Gastrocnemius medialis (tissue), 4 donors: ENCODE data around the gene ZRANB3.

Experiments
- POLR2A ChIP-seq, 2 donors: fragments of 450-650 bp; IDR thresholded peaks; one replicate each; pipeline ENCODE4 v1.6.1; 2017; ENCODE audit warnings: antibody characterized with exemption in 2 of 2, mild to moderate bottlenecking in 2 of 2, moderate library complexity in 2 of 2
- TF ChIP-seq, protein P1 (sequence below), 5 experiments: fragments of 450-650 bp in 3 of 5; fragments of 200-600 bp in 2 of 5; sonication (generic) in 2 of 5; IDR thresholded peaks in 4 of 5; conservative IDR thresholded peaks in 1 of 5; 1 replicate in 4 of 5; 2 replicates in 1 of 5; pipeline ENCODE4 v1.5.1; 2016 to 2019; ENCODE audit warnings: antibody characterized with exemption in 5 of 5, mild to moderate bottlenecking in 3 of 5, moderate library complexity in 3 of 5

- TF ChIP-seq, protein P1, sequence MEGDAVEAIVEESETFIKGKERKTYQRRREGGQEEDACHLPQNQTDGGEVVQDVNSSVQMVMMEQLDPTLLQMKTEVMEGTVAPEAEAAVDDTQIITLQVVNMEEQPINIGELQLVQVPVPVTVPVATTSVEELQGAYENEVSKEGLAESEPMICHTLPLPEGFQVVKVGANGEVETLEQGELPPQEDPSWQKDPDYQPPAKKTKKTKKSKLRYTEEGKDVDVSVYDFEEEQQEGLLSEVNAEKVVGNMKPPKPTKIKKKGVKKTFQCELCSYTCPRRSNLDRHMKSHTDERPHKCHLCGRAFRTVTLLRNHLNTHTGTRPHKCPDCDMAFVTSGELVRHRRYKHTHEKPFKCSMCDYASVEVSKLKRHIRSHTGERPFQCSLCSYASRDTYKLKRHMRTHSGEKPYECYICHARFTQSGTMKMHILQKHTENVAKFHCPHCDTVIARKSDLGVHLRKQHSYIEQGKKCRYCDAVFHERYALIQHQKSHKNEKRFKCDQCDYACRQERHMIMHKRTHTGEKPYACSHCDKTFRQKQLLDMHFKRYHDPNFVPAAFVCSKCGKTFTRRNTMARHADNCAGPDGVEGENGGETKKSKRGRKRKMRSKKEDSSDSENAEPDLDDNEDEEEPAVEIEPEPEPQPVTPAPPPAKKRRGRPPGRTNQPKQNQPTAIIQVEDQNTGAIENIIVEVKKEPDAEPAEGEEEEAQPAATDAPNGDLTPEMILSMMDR (IDR thresholded peaks at IDR 0.05 in 4 of 5, conservative IDR thresholded peaks at IDR 0.05 in 1 of 5): no peak
- TF ChIP-seq POLR2A (IDR thresholded peaks at IDR 0.05): no peak
These were observed 411.4 kb downstream of the ZRANB3 start for GRCh38 chr2:135119582-135119981.
